ENCODE results near the gene EIF4A3.
A peak's percentile ranks its signal among the peaks of the same experiment; 100 is the strongest.

The EIF4A3 gene

GRCh38 chr17:80141463-80142165 lies 5.3 kb downstream of the EIF4A3 start:
- DNase-seq (ENCODE audit: insufficient read length, low spot score) (no peak), FAIRE-seq (no peak)

GRCh38 chr17:80138856-80139426 lies 8.0 kb downstream of the EIF4A3 start:
- no peak for DNase-seq (ENCODE audit: insufficient read length, low spot score)
- no peak for FAIRE-seq

- FAIRE-seq (no peak), DNase-seq (ENCODE audit: insufficient read length, low spot score) (no peak)
Observed at GRCh38 chr17:80137131-80137530, 9.8 kb downstream of the EIF4A3 start.

- FAIRE-seq (no peak), DNase-seq (ENCODE audit: insufficient read length, low spot score) (no peak)
Observed at GRCh38 chr17:80133626-80133970, 13.3 kb downstream of the EIF4A3 start.

- DNase-seq (ENCODE audit: insufficient read length, low spot score) (no peak), FAIRE-seq (no peak)
Observed at GRCh38 chr17:80132906-80133625, 13.9 kb downstream of the EIF4A3 start.

GRCh38 chr17:80130992-80131391 lies 15.9 kb downstream of the EIF4A3 start:
- DNase-seq (ENCODE audit: insufficient read length, low spot score): no peak
- FAIRE-seq: no peak

- DNase-seq (ENCODE audit: insufficient read length, low spot score): no peak
- no peak for FAIRE-seq
Observed at GRCh38 chr17:80129006-80129565, 17.8 kb downstream of the EIF4A3 start.

GRCh38 chr17:80126449-80126715 lies 20.5 kb downstream of the EIF4A3 start:
- no peak for FAIRE-seq
- DNase-seq (ENCODE audit: insufficient read length, low spot score): no peak

- no peak for FAIRE-seq
- no peak for DNase-seq (ENCODE audit: insufficient read length, low spot score)
Observed at GRCh38 chr17:80125656-80126448, 21.1 kb downstream of the EIF4A3 start.

GRCh38 chr17:80124351-80124981 lies 22.5 kb downstream of the EIF4A3 start:
- no peak for DNase-seq (ENCODE audit: insufficient read length, low spot score)
- FAIRE-seq: no peak

- DNase-seq (ENCODE audit: insufficient read length, low spot score): no peak
- no peak for FAIRE-seq
Observed at GRCh38 chr17:80123791-80124190, 23.1 kb downstream of the EIF4A3 start.

GRCh38 chr17:80122926-80123505 lies 23.9 kb downstream of the EIF4A3 start:
- FAIRE-seq (no peak), DNase-seq (ENCODE audit: insufficient read length, low spot score) (no peak)

- FAIRE-seq (no peak), DNase-seq (ENCODE audit: insufficient read length, low spot score) (no peak)
Observed at GRCh38 chr17:80122026-80122575, 24.8 kb downstream of the EIF4A3 start.

- FAIRE-seq (peak; percentile 16), DNase-seq (ENCODE audit: insufficient read length, low spot score) (no peak)
Observed at GRCh38 chr17:80119839-80120238, 27.1 kb downstream of the EIF4A3 start.

- no peak for FAIRE-seq
- DNase-seq (ENCODE audit: insufficient read length, low spot score): no peak
Observed at GRCh38 chr17:80119271-80119791, 27.6 kb downstream of the EIF4A3 start.

GRCh38 chr17:80118601-80119270 lies 28.2 kb downstream of the EIF4A3 start:
- DNase-seq (ENCODE audit: insufficient read length, low spot score): no peak

GRCh38 chr17:80117491-80118401 lies 29.2 kb downstream of the EIF4A3 start:
- FAIRE-seq (no peak), DNase-seq (ENCODE audit: insufficient read length, low spot score) (no peak)

More at GRCh38 chr17:80118601-80119270, 28.2 kb downstream of the EIF4A3 start:
- FAIRE-seq: no peak

GRCh38 chr17:80116921-80117380 lies 30.0 kb downstream of the EIF4A3 start:
- no peak for DNase-seq (ENCODE audit: insufficient read length, low spot score)
- FAIRE-seq: no peak

All from HTR-8/SVneo (cell line).